ENCODE results near the gene MBTPS1.

- TF ChIP-seq CTCF (IDR thresholded peaks at IDR 0.05) = no peak
- TF ChIP-seq POLR2AphosphoS5 (IDR thresholded peaks at IDR 0.05) = no peak
- no peak for TF ChIP-seq POLR2A (IDR thresholded peaks at IDR 0.05)
Observed at GRCh38 chr16:84079664-84080063, 37.1 kb downstream of the MBTPS1 start.

Data from suprapubic skin (tissue), 4 donors.